Neural progenitor cell (in vitro differentiated cells): ENCODE results near the gene OR1Q1. TPM values are rescaled to one million over a fixed set of nuclear protein-coding genes. Genes with fewer than 3 reads are reported as not detected.

Experiments
- DNase-seq: peaks from one replicate; pipeline ENCODE4 v3.0.0-alpha.2; 2016; ENCODE audit warnings: low spot score
- H2AFZ ChIP-seq: fragments of 200-600 bp; sonication (generic); replicated peaks from 2 replicates; pipeline ENCODE4 v1.6.1; 2016; ENCODE audit warnings: antibody characterized with exemption
- H3F3A ChIP-seq: fragments of 200-600 bp; sonication (generic); 2 replicates; pipeline ENCODE4 v1.6.1; 2016; ENCODE audit warnings: antibody characterized with exemption, low read depth
- H3K27ac ChIP-seq: fragments of 200-600 bp; sonication (generic); 2 replicates; pipeline ENCODE4 v1.5.1; 2016; ENCODE audit warnings: mild to moderate bottlenecking
- H3K27me3 ChIP-seq: fragments of 200-600 bp; sonication (generic); 2 replicates; pipeline ENCODE4 v1.6.1; 2016; ENCODE audit warnings: mild to moderate bottlenecking, moderate library complexity
- H3K36me3 ChIP-seq: fragments of 200-600 bp; sonication (generic); 2 replicates; pipeline ENCODE4 v1.5.1; 2016
- H3K4me1 ChIP-seq: fragments of 200-600 bp; sonication (generic); 2 replicates; pipeline ENCODE4 v1.6.1; 2016; ENCODE audit warnings: mixed run types
- H3K4me2 ChIP-seq: fragments of 200-600 bp; sonication (generic); 2 replicates; pipeline ENCODE4 v1.6.1; 2016
- H3K4me3 ChIP-seq: fragments of 200-600 bp; sonication (generic); 2 replicates; pipeline ENCODE4 v1.5.1; 2016
- H3K79me2 ChIP-seq: fragments of 200-600 bp; sonication (generic); 2 replicates; pipeline ENCODE4 v1.6.1; 2016; ENCODE audit warnings: low read depth
- H3K9ac ChIP-seq: fragments of 200-600 bp; sonication (generic); 2 replicates; pipeline ENCODE4 v1.6.1; 2016
- H3K9me3 ChIP-seq: fragments of 200-600 bp; sonication (generic); 2 replicates; pipeline ENCODE4 v1.5.1; 2016; ENCODE audit warnings: low read depth
- H4K20me1 ChIP-seq: fragments of 200-600 bp; sonication (generic); 2 replicates; pipeline ENCODE4 v1.6.1; 2016; ENCODE audit warnings: low read depth
- H3K27ac Mint-ChIP-seq: 3 replicates; pipeline ENCODE4 v1.8.0; 2021; ENCODE audit warnings: mixed read lengths
- H3K27me3 Mint-ChIP-seq: 2 replicates; pipeline ENCODE4 v1.8.0; 2022; ENCODE audit warnings: low read depth, mild to moderate bottlenecking, inconsistent platforms, moderate library complexity, mixed read lengths; ENCODE audit not compliant: insufficient read depth
- H3K36me3 Mint-ChIP-seq: 3 replicates; pipeline ENCODE4 v1.8.0; 2021; ENCODE audit warnings: mixed read lengths
- H3K4me1 Mint-ChIP-seq: 3 replicates; pipeline ENCODE4 v1.8.0; 2021; ENCODE audit warnings: mixed read lengths
- H3K4me3 Mint-ChIP-seq: 3 replicates; pipeline ENCODE4 v1.8.0; 2021; ENCODE audit warnings: mild to moderate bottlenecking, moderate library complexity, mixed read lengths
- H3K9me3 Mint-ChIP-seq: 3 replicates; pipeline ENCODE4 v1.8.0; 2020; ENCODE audit warnings: mixed read lengths
- CTCF ChIP-seq: fragments of 200-600 bp; sonication (generic); IDR thresholded peaks from 2 replicates; pipeline ENCODE4 v1.5.1; 2017; ENCODE audit warnings: antibody characterized with exemption, mild to moderate bottlenecking
- EZH2 ChIP-seq: fragments of 200-600 bp; sonication (generic); IDR thresholded peaks from 2 replicates; pipeline ENCODE4 v1.6.1; 2017; ENCODE audit warnings: antibody characterized with exemption, mild to moderate bottlenecking, moderate library complexity
- EZH2phosphoT487 ChIP-seq: fragments of 200-600 bp; sonication (generic); IDR thresholded peaks from 2 replicates; pipeline ENCODE4 v1.6.1; 2017; ENCODE audit warnings: antibody characterized with exemption
- total RNA-seq: library from RNA; depleted of rRNA; stranded (reverse); fragments of >200 nt; gene quantifications from 2 replicates; pipeline ENCODE4 v1.2.3, GENCODE V29; 2015; ENCODE audit warnings: low replicate concordance

Gene OR1Q1
- total RNA-seq, 1 donor from 2014 or later: not detected

DNA sequence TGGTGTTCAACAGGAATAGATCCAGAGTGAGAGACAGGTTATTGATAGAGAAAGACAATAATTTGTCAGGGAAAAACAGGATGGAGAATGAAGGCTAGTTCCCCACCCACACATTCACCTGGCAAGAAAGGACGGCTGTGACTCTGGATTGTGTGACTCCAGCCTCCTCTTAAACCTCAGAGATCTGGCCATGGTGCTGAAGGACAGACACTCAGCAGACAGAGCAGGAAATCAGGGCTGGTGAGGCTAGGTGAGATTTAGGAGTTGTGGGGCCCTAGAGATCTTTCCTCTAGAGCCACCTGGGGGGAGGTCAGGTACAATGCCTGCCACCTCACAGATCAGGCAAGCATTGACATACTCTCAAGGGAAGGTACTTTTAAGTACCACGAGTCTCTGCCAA, 27.7 kb downstream of the OR1Q1 start:
- peaks cover 30% of the 10 kb centered on the region for H3K9me3 ChIP-seq
- H3K9me3 Mint-ChIP-seq: no peaks in the 10 kb centered on the region
- DNase-seq: no peak

DNA sequence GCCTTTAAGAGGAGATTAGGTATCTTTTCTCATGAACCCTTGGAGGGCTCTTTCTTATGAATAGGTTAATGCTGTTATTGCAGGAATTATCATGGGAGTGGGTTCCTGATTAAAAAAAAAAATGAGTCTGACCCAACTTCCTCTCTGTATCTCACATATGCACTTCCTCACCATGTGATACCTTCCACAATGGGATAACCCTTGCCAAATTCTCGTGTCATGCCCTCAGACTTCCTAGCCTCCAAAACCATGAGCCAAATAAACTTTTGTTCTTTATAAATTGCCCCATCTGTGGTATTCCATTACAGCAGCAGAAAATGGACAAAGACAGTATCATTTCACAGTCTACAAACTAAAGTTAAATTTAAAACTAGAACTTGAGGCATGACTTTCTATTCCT, 41.8 kb downstream of the OR1Q1 start:
- no peaks in the 10 kb centered on the region for H3K27me3 Mint-ChIP-seq
- no peak overlapping the region for H3K4me3 Mint-ChIP-seq
- H3K4me1 Mint-ChIP-seq: no peaks in the 10 kb centered on the region
- H3K9ac ChIP-seq: no peak overlapping the region
- no peaks in the 10 kb centered on the region for H3K36me3 Mint-ChIP-seq
- no peak for TF ChIP-seq CTCF
- H3K27ac Mint-ChIP-seq: no peak overlapping the region
- H3K27ac ChIP-seq: no peak overlapping the region
- no peak overlapping the region for H3K4me2 ChIP-seq
- H3K4me1 ChIP-seq: no peaks in the 10 kb centered on the region
- no peaks in the 10 kb centered on the region for H3K79me2 ChIP-seq
- no peak for DNase-seq
- H3K27me3 ChIP-seq: no peaks in the 10 kb centered on the region
- no peaks in the 10 kb centered on the region for H3K36me3 ChIP-seq
- no peaks in the 10 kb centered on the region for H3F3A ChIP-seq
- H3K9me3 Mint-ChIP-seq: no peaks in the 10 kb centered on the region
- H2AFZ ChIP-seq: no peak overlapping the region
- H3K9me3 ChIP-seq: peaks cover 15% of the 10 kb centered on the region
- no peak overlapping the region for H3K4me3 ChIP-seq
- no peaks in the 10 kb centered on the region for H4K20me1 ChIP-seq

More for the DNA sequence above, 27.7 kb downstream of the OR1Q1 start:
- TF ChIP-seq EZH2phosphoT487: no peak
- TF ChIP-seq CTCF: no peak
- TF ChIP-seq EZH2: no peak
- Mint-ChIP-seq H3K36me3 (no peaks in the 10 kb centered on the region), H3K4me1 (no peaks in the 10 kb centered on the region), H3K27ac (no peak overlapping the region), H3K27me3 (peaks cover 2% of the 10 kb centered on the region), H3K4me3 (no peak overlapping the region)
- no peak overlapping the region for H2AFZ ChIP-seq
- H3K36me3 ChIP-seq: no peaks in the 10 kb centered on the region
- H3F3A ChIP-seq: no peaks in the 10 kb centered on the region
- H3K79me2 ChIP-seq: no peaks in the 10 kb centered on the region
- no peak overlapping the region for H3K27ac ChIP-seq
- no peaks in the 10 kb centered on the region for H3K4me1 ChIP-seq
- no peaks in the 10 kb centered on the region for H4K20me1 ChIP-seq
- H3K4me2 ChIP-seq: no peak overlapping the region
- H3K27me3 ChIP-seq: no peaks in the 10 kb centered on the region
- no peak overlapping the region for H3K9ac ChIP-seq
- H3K4me3 ChIP-seq: no peak overlapping the region

GRCh38 chr9:122657527-122657926, 43.0 kb downstream of the OR1Q1 start, which contains the start of gene OR1B1:
Gene OR1B1 (minus strand): TSS chr9:122657627.
- peaks cover 13% of the 10 kb centered on the region for H3K9me3 ChIP-seq

More at GRCh38 chr9:122657527-122657926, 43.0 kb downstream of the OR1Q1 start, which contains the start of gene OR1B1:
- Histone ChIP-seq H3K36me3 (no peaks in the 10 kb centered on the region), H3K27me3 (no peaks in the 10 kb centered on the region), H3K79me2 (no peaks in the 10 kb centered on the region), H3K27ac (no peak within 1 kb of the TSS), H3K4me3 (no peak within 1 kb of the TSS), H3K4me2 (no peak within 1 kb of the TSS), H3K9ac (no peak within 1 kb of the TSS), H3K4me1 (no peaks in the 10 kb centered on the region), H4K20me1 (no peaks in the 10 kb centered on the region), H2AFZ (no peak within 1 kb of the TSS), H3F3A (no peaks in the 10 kb centered on the region)
- no peak for DNase-seq
- Mint-ChIP-seq H3K27me3 (peaks cover 3% of the 10 kb centered on the region), H3K9me3 (no peaks in the 10 kb centered on the region), H3K4me1 (no peaks in the 10 kb centered on the region), H3K27ac (no peak within 1 kb of the TSS), H3K4me3 (no peak within 1 kb of the TSS), H3K36me3 (no peaks in the 10 kb centered on the region)
- TF ChIP-seq EZH2: no peak
- no peak for TF ChIP-seq CTCF
- no peak for TF ChIP-seq EZH2phosphoT487
